ENCODE measurements around the gene SKAP1.

The SKAP1 gene

GRCh38 chr17:48195910-48196309 lies 234.1 kb downstream of the SKAP1 start:
- Histone ChIP-seq H3K23ac (ENCODE audit: low read depth, low read length, poor library complexity) (no peak overlapping the region), H2BK15ac (ENCODE audit: low read length) (no peak overlapping the region), H2AK5ac (ENCODE audit: low read depth, low read length) (no peak overlapping the region), H3K18ac (ENCODE audit: low read length) (no peak overlapping the region), H2AFZ (ENCODE audit: low read length) (no peak overlapping the region), H3K4ac (ENCODE audit: low read length) (no peak overlapping the region), H3K9me3 (replicated peaks in 1 of 2; ENCODE audit: control insufficient read depth in 2 of 2, insufficient read depth in 1 of 2, low read depth in 1 of 2, low read length in 2 of 2) (no peaks in the 10 kb centered on the region), H3K9ac (ENCODE audit: low read depth, low read length, poor library complexity) (no peak overlapping the region), H2BK120ac (ENCODE audit: low read depth, low read length) (no peak overlapping the region), H4K91ac (ENCODE audit: low read depth, low read length, poor library complexity) (no peak overlapping the region), H2BK12ac (ENCODE audit: low read length) (no peak overlapping the region), H3K27ac (replicated peaks; ENCODE audit: low read length) (no peak overlapping the region), H2BK5ac (ENCODE audit: low read length) (no peak overlapping the region), H4K8ac (ENCODE audit: low read depth, low read length) (no peak overlapping the region), H3K4me3 (ENCODE audit: low read length in 2 of 2) (no peak overlapping the region), H3K4me1 (ENCODE audit: control insufficient read depth in 2 of 2, insufficient read depth in 1 of 2, low read depth in 1 of 2, low read length in 2 of 2) (peaks cover 3 to 9% of the 10 kb centered on the region in 2 donors), H3K14ac (ENCODE audit: low read length) (no peak overlapping the region), H3K79me1 (ENCODE audit: low read depth, low read length) (no peaks in the 10 kb centered on the region), H3K4me2 (ENCODE audit: insufficient read depth, low read length, poor library complexity, severe bottlenecking) (no peak overlapping the region), H3K36me3 (replicated peaks in 1 of 2; ENCODE audit: control insufficient read depth in 2 of 2, insufficient read depth in 2 of 2, low read length in 2 of 2) (no peaks in the 10 kb centered on the region), H3K27me3 (ENCODE audit: control insufficient read depth in 3 of 3, insufficient read depth in 3 of 3, low read depth in 1 of 3, low read length in 3 of 3) (peaks cover 0 to 29% (median 0%) of the 10 kb centered on the region in 3 experiments)
- no peak for DNase-seq (ENCODE audit: low spot score)

- H3K27ac ChIP-seq (replicated peaks; ENCODE audit: low read length), result peak overlapping the region; percentile 15
- H3K27me3 ChIP-seq (ENCODE audit: control insufficient read depth in 3 of 3, insufficient read depth in 3 of 3, low read depth in 1 of 3, low read length in 3 of 3), result peaks cover 0 to 21% (median 0%) of the 10 kb centered on the region in 3 experiments
- H3K14ac ChIP-seq (ENCODE audit: low read length), result no peak overlapping the region
- H2BK15ac ChIP-seq (ENCODE audit: low read length), result no peak overlapping the region
- H3K9me3 ChIP-seq (replicated peaks in 1 of 2; ENCODE audit: control insufficient read depth in 2 of 2, insufficient read depth in 1 of 2, low read depth in 1 of 2, low read length in 2 of 2), result no peaks in the 10 kb centered on the region
- H3K23ac ChIP-seq (ENCODE audit: low read depth, low read length, poor library complexity), result no peak overlapping the region
- H2BK5ac ChIP-seq (ENCODE audit: low read length), result no peak overlapping the region
- H4K91ac ChIP-seq (ENCODE audit: low read depth, low read length, poor library complexity), result no peak overlapping the region
- no peak overlapping the region for H2BK120ac ChIP-seq (ENCODE audit: low read depth, low read length)
- DNase-seq (ENCODE audit: low spot score), result no peak
- H3K4me3 ChIP-seq (ENCODE audit: low read length in 2 of 2), result no peak overlapping the region
- no peak overlapping the region for H2AFZ ChIP-seq (ENCODE audit: low read length)
- H2AK5ac ChIP-seq (ENCODE audit: low read depth, low read length), result no peak overlapping the region
- H2BK12ac ChIP-seq (ENCODE audit: low read length), result no peak overlapping the region
- H3K4me2 ChIP-seq (ENCODE audit: insufficient read depth, low read length, poor library complexity, severe bottlenecking), result no peak overlapping the region
- H3K79me1 ChIP-seq (ENCODE audit: low read depth, low read length), result no peaks in the 10 kb centered on the region
- H3K4ac ChIP-seq (ENCODE audit: low read length), result no peak overlapping the region
- no CpG with 5 or more reads among the region's 5 CpGs for WGBS, 2 donors (ENCODE audit: extremely low coverage in 2 of 2, insufficient read length in 2 of 2, insufficient replicate concordance in 1 of 2)
- peaks cover 3 to 9% of the 10 kb centered on the region in 2 donors for H3K4me1 ChIP-seq (ENCODE audit: control insufficient read depth in 2 of 2, insufficient read depth in 1 of 2, low read depth in 1 of 2, low read length in 2 of 2)
- no peak overlapping the region for H3K18ac ChIP-seq (ENCODE audit: low read length)
- no peak overlapping the region for H3K9ac ChIP-seq (ENCODE audit: low read depth, low read length, poor library complexity)
- H4K8ac ChIP-seq (ENCODE audit: low read depth, low read length), result no peak overlapping the region
- H3K36me3 ChIP-seq (replicated peaks in 1 of 2; ENCODE audit: control insufficient read depth in 2 of 2, insufficient read depth in 2 of 2, low read length in 2 of 2), result no peaks in the 10 kb centered on the region
These were observed 235.9 kb downstream of the SKAP1 start for GRCh38 chr17:48194097-48194550.

DNA sequence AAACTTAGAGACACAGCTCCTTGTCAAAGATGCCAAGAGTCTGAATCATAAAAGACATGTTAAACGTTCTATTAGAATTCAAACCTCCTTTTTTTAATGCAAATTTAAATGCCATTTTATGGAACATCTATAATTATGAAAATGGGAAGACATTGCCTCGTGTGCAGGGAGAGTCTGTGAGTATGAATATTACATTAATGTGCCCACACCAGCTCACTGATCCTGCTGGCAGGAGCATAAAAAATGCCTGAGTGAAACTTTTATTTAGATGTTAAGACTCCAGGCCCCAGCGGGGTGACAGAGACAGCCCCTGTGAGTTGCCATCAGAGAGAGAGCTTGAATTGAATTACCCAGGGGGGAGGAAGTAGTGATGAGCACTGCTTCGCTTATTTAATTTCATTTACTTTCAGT lies 237.7 kb downstream of the SKAP1 start:
- Histone ChIP-seq H3K4me2 (ENCODE audit: insufficient read depth, low read length, poor library complexity, severe bottlenecking) (no peak overlapping the region), H3K18ac (ENCODE audit: low read length) (no peak overlapping the region), H3K9ac (ENCODE audit: low read depth, low read length, poor library complexity) (no peak overlapping the region), H3K9me3 (replicated peaks in 1 of 2; ENCODE audit: control insufficient read depth in 2 of 2, insufficient read depth in 1 of 2, low read depth in 1 of 2, low read length in 2 of 2) (no peaks in the 10 kb centered on the region), H3K79me1 (ENCODE audit: low read depth, low read length) (no peaks in the 10 kb centered on the region), H2AK5ac (ENCODE audit: low read depth, low read length) (no peak overlapping the region), H2BK120ac (ENCODE audit: low read depth, low read length) (no peak overlapping the region), H2BK12ac (ENCODE audit: low read length) (no peak overlapping the region), H3K4me1 (ENCODE audit: control insufficient read depth in 2 of 2, insufficient read depth in 1 of 2, low read depth in 1 of 2, low read length in 2 of 2) (peaks cover 3 to 9% of the 10 kb centered on the region in 2 donors), H3K27ac (replicated peaks; ENCODE audit: low read length) (no peak overlapping the region), H2AFZ (ENCODE audit: low read length) (no peak overlapping the region), H3K4ac (ENCODE audit: low read length) (no peak overlapping the region), H2BK5ac (ENCODE audit: low read length) (no peak overlapping the region), H3K36me3 (replicated peaks in 1 of 2; ENCODE audit: control insufficient read depth in 2 of 2, insufficient read depth in 2 of 2, low read length in 2 of 2) (no peaks in the 10 kb centered on the region), H3K27me3 (ENCODE audit: control insufficient read depth in 3 of 3, insufficient read depth in 3 of 3, low read depth in 1 of 3, low read length in 3 of 3) (peaks cover 0 to 23% (median 0%) of the 10 kb centered on the region in 3 experiments), H3K4me3 (ENCODE audit: low read length in 2 of 2) (no peak overlapping the region), H2BK15ac (ENCODE audit: low read length) (no peak overlapping the region), H4K91ac (ENCODE audit: low read depth, low read length, poor library complexity) (no peak overlapping the region), H4K8ac (ENCODE audit: low read depth, low read length) (no peak overlapping the region), H3K14ac (ENCODE audit: low read length) (no peak overlapping the region), H3K23ac (ENCODE audit: low read depth, low read length, poor library complexity) (no peak overlapping the region)
- WGBS, 2 donors (ENCODE audit: extremely low coverage in 2 of 2, insufficient read length in 2 of 2, insufficient replicate concordance in 1 of 2), result no CpG with 5 or more reads among the region's 4 CpGs
- no peak for DNase-seq (ENCODE audit: low spot score)

DNA sequence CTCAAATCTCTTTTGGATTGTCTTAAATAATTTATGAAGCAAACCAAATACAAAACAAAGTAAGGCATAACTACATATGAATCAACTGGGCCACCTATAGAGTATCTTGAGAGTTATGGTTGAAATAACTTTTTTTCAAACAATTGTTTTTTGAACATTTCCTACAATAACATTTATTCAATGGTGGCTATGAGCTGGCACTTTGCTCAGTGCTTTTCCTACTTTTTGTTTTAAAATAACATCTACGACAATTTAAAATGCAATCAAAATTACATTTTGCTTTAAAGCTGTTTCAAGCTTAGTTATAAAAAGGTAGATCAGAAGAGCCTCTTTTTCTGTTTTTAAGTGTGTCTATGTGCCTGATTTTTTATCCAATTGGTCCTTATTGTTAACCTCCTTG lies 238.7 kb downstream of the SKAP1 start:
- no CpG with 5 or more reads among the region's 1 CpG for WGBS, 2 donors (ENCODE audit: extremely low coverage in 2 of 2, insufficient read length in 2 of 2, insufficient replicate concordance in 1 of 2)
- H3K18ac ChIP-seq (ENCODE audit: low read length), result no peak overlapping the region
- H3K4me2 ChIP-seq (ENCODE audit: insufficient read depth, low read length, poor library complexity, severe bottlenecking), result no peak overlapping the region
- H3K14ac ChIP-seq (ENCODE audit: low read length), result no peak overlapping the region
- H2BK5ac ChIP-seq (ENCODE audit: low read length), result no peak overlapping the region
- H3K36me3 ChIP-seq (replicated peaks in 1 of 2; ENCODE audit: control insufficient read depth in 2 of 2, insufficient read depth in 2 of 2, low read length in 2 of 2), result no peaks in the 10 kb centered on the region
- H2AFZ ChIP-seq (ENCODE audit: low read length), result no peak overlapping the region
- no peak overlapping the region for H3K4ac ChIP-seq (ENCODE audit: low read length)
- no peak overlapping the region for H3K4me3 ChIP-seq (ENCODE audit: low read length in 2 of 2)
- H3K4me1 ChIP-seq (ENCODE audit: control insufficient read depth in 2 of 2, insufficient read depth in 1 of 2, low read depth in 1 of 2, low read length in 2 of 2), result peaks cover 3 to 9% of the 10 kb centered on the region in 2 donors
- no peak overlapping the region for H4K8ac ChIP-seq (ENCODE audit: low read depth, low read length)
- no peak overlapping the region for H2BK15ac ChIP-seq (ENCODE audit: low read length)
- no peak overlapping the region for H2BK12ac ChIP-seq (ENCODE audit: low read length)
- H3K27ac ChIP-seq (replicated peaks; ENCODE audit: low read length), result no peak overlapping the region
- H3K9ac ChIP-seq (ENCODE audit: low read depth, low read length, poor library complexity), result no peak overlapping the region
- H3K23ac ChIP-seq (ENCODE audit: low read depth, low read length, poor library complexity), result no peak overlapping the region
- no peak overlapping the region for H2AK5ac ChIP-seq (ENCODE audit: low read depth, low read length)
- DNase-seq (ENCODE audit: low spot score), result no peak
- no peaks in the 10 kb centered on the region for H3K79me1 ChIP-seq (ENCODE audit: low read depth, low read length)
- H3K9me3 ChIP-seq (replicated peaks in 1 of 2; ENCODE audit: control insufficient read depth in 2 of 2, insufficient read depth in 1 of 2, low read depth in 1 of 2, low read length in 2 of 2), result no peaks in the 10 kb centered on the region
- H3K27me3 ChIP-seq (ENCODE audit: control insufficient read depth in 3 of 3, insufficient read depth in 3 of 3, low read depth in 1 of 3, low read length in 3 of 3), result peaks cover 0 to 26% (median 0%) of the 10 kb centered on the region in 3 experiments
- no peak overlapping the region for H2BK120ac ChIP-seq (ENCODE audit: low read depth, low read length)
- H4K91ac ChIP-seq (ENCODE audit: low read depth, low read length, poor library complexity), result no peak overlapping the region
